ENCODE results near the gene FAM83G. TPM values are rescaled to one million over a fixed set of nuclear protein-coding genes. Genes with fewer than 3 reads are reported as not detected.

FAM83G gene
- total RNA-seq, 1 experiment from 2014 or later = 20.2 TPM

- no peak for DNase-seq (ENCODE audit: low read depth)
Observed at GRCh38 chr17:18987862-18988545, 16.6 kb downstream of the FAM83G start.

GRCh38 chr17:18987230-18987610 is 17.3 kb downstream of the FAM83G start:
- DNase-seq (ENCODE audit: low read depth) = no peak

GRCh38 chr17:18986541-18987229 is 17.9 kb downstream of the FAM83G start:
- no peak for DNase-seq (ENCODE audit: low read depth)

GRCh38 chr17:18985475-18985874 is 19.1 kb downstream of the FAM83G start:
- DNase-seq (ENCODE audit: low read depth) = no peak

- no peak for DNase-seq (ENCODE audit: low read depth)
Observed at GRCh38 chr17:18984273-18985114, 20.1 kb downstream of the FAM83G start.

- DNase-seq (ENCODE audit: low read depth) = peak; percentile 92
Observed at GRCh38 chr17:18981642-18982424, 22.7 kb downstream of the FAM83G start.

- peak; percentile 33 for DNase-seq (ENCODE audit: low read depth)
Observed at GRCh38 chr17:18981335-18981641, 23.3 kb downstream of the FAM83G start.

- peak; percentile 73 for DNase-seq (ENCODE audit: low read depth)
Observed at GRCh38 chr17:18980682-18981334, 23.8 kb downstream of the FAM83G start.

- no peak for DNase-seq (ENCODE audit: low read depth)
Observed at GRCh38 chr17:18978655-18979054, 25.9 kb downstream of the FAM83G start.

- no peak for DNase-seq (ENCODE audit: low read depth)
Observed at GRCh38 chr17:18978050-18978449, 26.5 kb downstream of the FAM83G start.

- DNase-seq (ENCODE audit: low read depth) = no peak
Observed at GRCh38 chr17:18977646-18978045, 26.9 kb downstream of the FAM83G start.

GRCh38 chr17:18977021-18977420 is 27.5 kb downstream of the FAM83G start:
- DNase-seq (ENCODE audit: low read depth) = no peak

- DNase-seq (ENCODE audit: low read depth) = no peak
Observed at GRCh38 chr17:18976201-18976600, 28.4 kb downstream of the FAM83G start.

- DNase-seq (ENCODE audit: low read depth) = no peak
Observed at GRCh38 chr17:18975597-18975996, 29.0 kb downstream of the FAM83G start.

GRCh38 chr17:18974407-18975149 is 30.0 kb downstream of the FAM83G start:
- DNase-seq (ENCODE audit: low read depth) = peak; percentile 44

GRCh38 chr17:18971801-18972200 is 32.8 kb downstream of the FAM83G start:
- no peak for DNase-seq (ENCODE audit: low read depth)

- no peak for DNase-seq (ENCODE audit: low read depth)
Observed at GRCh38 chr17:18970582-18971480, 33.7 kb downstream of the FAM83G start.

- peak; percentile 50 for DNase-seq (ENCODE audit: low read depth)
Observed at GRCh38 chr17:18968945-18969887, 35.3 kb downstream of the FAM83G start.
